ENCODE results near the gene DIAPH3.

GRCh38 chr13:59789558-59789957, 374.2 kb downstream of the DIAPH3 start:
- TF ChIP-seq EZH2 (IDR thresholded peaks at IDR 0.05; ENCODE audit: borderline replicate concordance, insufficient read depth, low read depth, low read length, poor library complexity, severe bottlenecking), result no peak
- TF ChIP-seq CTCF (IDR thresholded peaks at IDR 0.05), result no peak
